PC-3 (cell line): ENCODE measurements around the gene STK39.

Experiments
- EZH2 ChIP-seq: fragments of 300-600 bp; sonication (generic); IDR thresholded peaks from one replicate; pipeline ENCODE4 v1.6.1; 2017; ENCODE audit warnings: antibody characterized with exemption, mild to moderate bottlenecking, low read length; ENCODE audit not compliant: unreplicated experiment
- TF ChIP-seq, protein P1 (sequence below): fragments of 300-600 bp; sonication (generic); conservative IDR thresholded peaks from 2 replicates; pipeline ENCODE4 v1.5.1; 2017; ENCODE audit warnings: antibody characterized with exemption, low read depth, mild to moderate bottlenecking, low read length

DNA sequence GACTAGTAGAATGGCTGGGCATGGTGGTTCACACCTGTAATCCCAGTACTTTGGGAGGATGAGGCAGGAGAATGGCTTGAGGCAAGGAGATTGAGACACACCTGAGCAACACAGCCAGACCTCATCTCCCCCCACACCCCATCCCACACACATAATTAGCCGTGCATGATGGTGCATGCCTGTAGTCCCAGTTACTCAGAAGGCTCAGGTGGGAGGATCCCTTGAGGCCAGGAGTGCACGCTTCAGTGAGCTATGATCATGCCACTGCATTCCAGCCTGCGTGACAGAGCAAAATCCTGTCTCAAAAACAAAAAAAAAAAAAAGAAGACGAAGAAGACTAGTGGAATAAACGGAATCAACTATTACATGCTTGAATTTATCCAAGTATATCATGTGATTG, 150.0 kb downstream of the STK39 start:
- TF ChIP-seq, protein P1, sequence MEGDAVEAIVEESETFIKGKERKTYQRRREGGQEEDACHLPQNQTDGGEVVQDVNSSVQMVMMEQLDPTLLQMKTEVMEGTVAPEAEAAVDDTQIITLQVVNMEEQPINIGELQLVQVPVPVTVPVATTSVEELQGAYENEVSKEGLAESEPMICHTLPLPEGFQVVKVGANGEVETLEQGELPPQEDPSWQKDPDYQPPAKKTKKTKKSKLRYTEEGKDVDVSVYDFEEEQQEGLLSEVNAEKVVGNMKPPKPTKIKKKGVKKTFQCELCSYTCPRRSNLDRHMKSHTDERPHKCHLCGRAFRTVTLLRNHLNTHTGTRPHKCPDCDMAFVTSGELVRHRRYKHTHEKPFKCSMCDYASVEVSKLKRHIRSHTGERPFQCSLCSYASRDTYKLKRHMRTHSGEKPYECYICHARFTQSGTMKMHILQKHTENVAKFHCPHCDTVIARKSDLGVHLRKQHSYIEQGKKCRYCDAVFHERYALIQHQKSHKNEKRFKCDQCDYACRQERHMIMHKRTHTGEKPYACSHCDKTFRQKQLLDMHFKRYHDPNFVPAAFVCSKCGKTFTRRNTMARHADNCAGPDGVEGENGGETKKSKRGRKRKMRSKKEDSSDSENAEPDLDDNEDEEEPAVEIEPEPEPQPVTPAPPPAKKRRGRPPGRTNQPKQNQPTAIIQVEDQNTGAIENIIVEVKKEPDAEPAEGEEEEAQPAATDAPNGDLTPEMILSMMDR = no peak
- no peak for TF ChIP-seq EZH2
